Uterus (tissue), 2 donors: ENCODE measurements around the gene CLSTN2.

Source experiments
- POLR2A ChIP-seq, 2 donors: fragments of 450-650 bp; IDR thresholded peaks; one replicate each; pipeline ENCODE4 v1.6.1; 2016; ENCODE audit warnings: antibody characterized with exemption in 2 of 2, mild to moderate bottlenecking in 1 of 2, moderate library complexity in 1 of 2
- TF ChIP-seq, protein P1 (sequence below), 4 experiments: fragments of 200-600 bp in 2 of 4; fragments of 450-650 bp in 2 of 4; sonication (generic) in 2 of 4; IDR thresholded peaks; one replicate each; pipeline ENCODE4 v1.5.1; 2016 to 2019; ENCODE audit warnings: antibody characterized with exemption in 4 of 4, mild to moderate bottlenecking in 2 of 4, moderate library complexity in 1 of 4

DNA sequence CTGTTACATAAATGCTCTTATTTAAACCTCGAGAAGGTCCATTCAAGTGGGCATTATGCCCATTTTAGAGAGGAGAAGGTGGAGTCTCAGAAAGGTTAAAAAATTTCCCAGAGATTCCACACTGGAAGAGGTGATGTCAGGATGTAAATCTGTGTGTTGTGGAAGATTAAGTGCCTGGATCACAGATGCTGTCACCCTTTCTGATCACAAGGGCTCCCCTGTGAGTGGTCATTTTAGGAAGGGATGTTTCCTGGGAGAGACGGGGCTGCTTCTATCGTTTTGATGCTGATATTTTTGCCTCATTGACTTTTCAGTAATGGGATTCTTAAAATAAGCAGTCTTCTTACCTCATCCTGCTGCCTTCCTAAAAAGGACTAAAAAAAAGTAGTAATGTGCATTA, 132.5 kb downstream of the CLSTN2 start:
- TF ChIP-seq, protein P1, sequence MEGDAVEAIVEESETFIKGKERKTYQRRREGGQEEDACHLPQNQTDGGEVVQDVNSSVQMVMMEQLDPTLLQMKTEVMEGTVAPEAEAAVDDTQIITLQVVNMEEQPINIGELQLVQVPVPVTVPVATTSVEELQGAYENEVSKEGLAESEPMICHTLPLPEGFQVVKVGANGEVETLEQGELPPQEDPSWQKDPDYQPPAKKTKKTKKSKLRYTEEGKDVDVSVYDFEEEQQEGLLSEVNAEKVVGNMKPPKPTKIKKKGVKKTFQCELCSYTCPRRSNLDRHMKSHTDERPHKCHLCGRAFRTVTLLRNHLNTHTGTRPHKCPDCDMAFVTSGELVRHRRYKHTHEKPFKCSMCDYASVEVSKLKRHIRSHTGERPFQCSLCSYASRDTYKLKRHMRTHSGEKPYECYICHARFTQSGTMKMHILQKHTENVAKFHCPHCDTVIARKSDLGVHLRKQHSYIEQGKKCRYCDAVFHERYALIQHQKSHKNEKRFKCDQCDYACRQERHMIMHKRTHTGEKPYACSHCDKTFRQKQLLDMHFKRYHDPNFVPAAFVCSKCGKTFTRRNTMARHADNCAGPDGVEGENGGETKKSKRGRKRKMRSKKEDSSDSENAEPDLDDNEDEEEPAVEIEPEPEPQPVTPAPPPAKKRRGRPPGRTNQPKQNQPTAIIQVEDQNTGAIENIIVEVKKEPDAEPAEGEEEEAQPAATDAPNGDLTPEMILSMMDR (IDR thresholded peaks at IDR 0.05), result no peak
- no peak for TF ChIP-seq POLR2A (IDR thresholded peaks at IDR 0.05)
